NB4 (cell line): ENCODE data around the gene PCDHB9.

Experiments
- CTCF ChIP-seq: IDR thresholded peaks from one replicate; pipeline ENCODE4 v1.5.1; 2012; ENCODE audit warnings: low read depth, low read length
- MAX ChIP-seq: IDR thresholded peaks from 2 replicates; pipeline ENCODE4 v1.6.1; 2011; ENCODE audit warnings: low read depth, low read length
- MYC ChIP-seq: IDR thresholded peaks from 2 replicates; pipeline ENCODE4 v1.6.1; 2011; ENCODE audit warnings: low read depth, low read length
- POLR2A ChIP-seq: IDR thresholded peaks from 2 replicates; pipeline ENCODE4 v1.6.1; 2011; ENCODE audit warnings: mild to moderate bottlenecking; ENCODE audit not compliant: insufficient read length; ENCODE audit errors: extremely low read depth

- TF ChIP-seq CTCF (no peak), POLR2A (no peak), MAX (no peak), MYC (no peak)
Observed at GRCh38 chr5:141182248-141182647, 4.7 kb upstream of the PCDHB9 start, which contains the start of gene PCDHB16.
